IPS DF 19.7 (cell line): ENCODE measurements around the gene ACAD11.

ENCODE experiments used
- DNase-seq: peaks from one replicate; pipeline ENCODE4 v3.0.0-alpha.2; 2013; ENCODE audit warnings: low read depth, low spot score

Gene ACAD11, protein sequence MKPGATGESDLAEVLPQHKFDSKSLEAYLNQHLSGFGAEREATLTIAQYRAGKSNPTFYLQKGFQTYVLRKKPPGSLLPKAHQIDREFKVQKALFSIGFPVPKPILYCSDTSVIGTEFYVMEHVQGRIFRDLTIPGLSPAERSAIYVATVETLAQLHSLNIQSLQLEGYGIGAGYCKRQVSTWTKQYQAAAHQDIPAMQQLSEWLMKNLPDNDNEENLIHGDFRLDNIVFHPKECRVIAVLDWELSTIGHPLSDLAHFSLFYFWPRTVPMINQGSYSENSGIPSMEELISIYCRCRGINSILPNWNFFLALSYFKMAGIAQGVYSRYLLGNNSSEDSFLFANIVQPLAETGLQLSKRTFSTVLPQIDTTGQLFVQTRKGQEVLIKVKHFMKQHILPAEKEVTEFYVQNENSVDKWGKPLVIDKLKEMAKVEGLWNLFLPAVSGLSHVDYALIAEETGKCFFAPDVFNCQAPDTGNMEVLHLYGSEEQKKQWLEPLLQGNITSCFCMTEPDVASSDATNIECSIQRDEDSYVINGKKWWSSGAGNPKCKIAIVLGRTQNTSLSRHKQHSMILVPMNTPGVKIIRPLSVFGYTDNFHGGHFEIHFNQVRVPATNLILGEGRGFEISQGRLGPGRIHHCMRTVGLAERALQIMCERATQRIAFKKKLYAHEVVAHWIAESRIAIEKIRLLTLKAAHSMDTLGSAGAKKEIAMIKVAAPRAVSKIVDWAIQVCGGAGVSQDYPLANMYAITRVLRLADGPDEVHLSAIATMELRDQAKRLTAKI

DNA sequence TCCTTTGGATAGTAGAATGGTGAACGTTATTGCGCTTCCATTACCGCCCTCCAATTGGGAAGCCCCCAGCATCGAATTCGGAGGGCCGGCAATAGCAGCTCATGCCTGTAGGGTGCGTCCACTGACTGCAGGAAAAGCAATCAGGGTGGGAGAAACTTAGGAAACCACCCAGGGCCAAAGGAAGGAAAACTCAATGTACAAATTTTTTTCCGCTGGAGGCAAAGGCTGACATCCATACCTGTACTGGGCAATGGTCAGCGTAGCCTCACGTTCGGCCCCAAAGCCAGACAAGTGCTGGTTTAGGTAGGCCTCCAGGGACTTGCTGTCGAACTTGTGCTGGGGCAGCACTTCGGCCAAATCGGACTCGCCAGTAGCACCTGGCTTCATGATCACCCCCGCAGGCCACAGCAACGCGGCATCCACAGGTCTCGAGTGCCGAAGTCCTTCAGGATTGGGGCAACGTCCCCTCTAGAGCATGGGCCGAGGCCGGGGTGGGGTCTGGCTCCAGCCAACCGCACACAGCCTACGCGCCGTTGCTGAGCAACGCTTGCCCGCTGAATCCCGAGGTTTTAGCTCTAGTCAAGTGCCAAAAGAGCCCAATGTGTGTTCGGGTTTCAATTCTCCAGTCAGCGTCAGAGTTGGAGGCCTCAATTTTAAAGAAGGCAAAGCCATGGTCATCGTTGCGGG is at the start of gene ACAD11:
ACAD11 (minus strand) TSS at position 445 of the 687 bp plus-strand sequence; CDS start at position 387, 58 bp downstream.
- DNase-seq, result no peak

DNA sequence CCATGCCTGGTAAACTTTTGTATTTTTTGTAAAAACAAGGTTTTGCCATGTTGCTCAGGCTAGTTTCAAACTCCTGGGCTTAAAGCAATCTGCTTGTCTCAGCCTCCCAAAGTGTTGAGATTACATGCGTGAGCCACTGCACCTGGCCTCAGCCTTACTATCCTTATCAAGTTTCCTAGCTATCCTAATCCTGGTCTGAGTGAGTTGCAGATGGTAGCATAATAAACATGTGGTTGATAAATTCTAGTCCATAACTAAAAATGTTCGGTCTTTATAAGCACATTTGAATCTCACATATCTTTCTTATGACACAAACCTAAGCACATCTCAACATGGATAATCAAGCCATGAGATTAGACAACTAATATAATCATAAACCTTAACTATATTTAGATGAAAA is 44.1 kb upstream of the ACAD11 start:
- DNase-seq, result no peak

DNA sequence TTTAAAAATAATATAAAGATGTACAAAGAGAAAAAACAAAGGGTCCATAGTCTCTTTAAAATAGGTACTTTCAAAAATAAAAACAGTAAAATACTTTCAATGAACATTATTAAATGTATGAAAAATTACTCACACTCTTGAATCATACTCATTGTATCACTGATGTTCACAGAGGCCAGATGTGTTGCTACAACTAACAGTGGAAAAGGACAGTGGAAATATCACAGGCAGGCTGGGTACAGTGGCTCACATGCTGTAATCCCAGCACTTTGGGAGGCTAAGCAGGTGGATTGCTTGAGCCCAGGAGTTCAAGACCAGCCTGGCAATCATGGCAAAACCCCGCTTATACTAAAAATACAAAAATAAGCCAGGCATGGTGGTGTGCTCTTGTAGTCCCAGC is 35.8 kb upstream of the ACAD11 start:
- DNase-seq, result no peak

DNA sequence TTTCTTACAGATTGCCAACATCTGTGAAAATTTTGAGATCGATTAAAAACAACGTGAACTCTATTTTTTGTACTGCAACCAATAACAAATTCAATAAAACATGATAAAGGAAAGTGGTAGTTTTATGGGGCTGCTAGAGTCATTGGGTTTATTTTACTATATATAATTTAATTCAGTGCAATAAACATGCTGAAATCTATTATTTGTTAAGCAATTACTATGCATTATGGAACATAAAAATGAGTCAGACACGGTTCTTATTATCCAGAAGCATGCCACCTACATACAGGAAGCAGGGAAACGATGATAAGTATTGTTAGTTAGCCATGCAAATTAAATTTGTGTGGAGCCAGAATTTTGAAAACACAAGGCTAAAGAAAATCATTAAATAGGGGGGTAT is 35.4 kb upstream of the ACAD11 start:
- DNase-seq, result no peak

DNA sequence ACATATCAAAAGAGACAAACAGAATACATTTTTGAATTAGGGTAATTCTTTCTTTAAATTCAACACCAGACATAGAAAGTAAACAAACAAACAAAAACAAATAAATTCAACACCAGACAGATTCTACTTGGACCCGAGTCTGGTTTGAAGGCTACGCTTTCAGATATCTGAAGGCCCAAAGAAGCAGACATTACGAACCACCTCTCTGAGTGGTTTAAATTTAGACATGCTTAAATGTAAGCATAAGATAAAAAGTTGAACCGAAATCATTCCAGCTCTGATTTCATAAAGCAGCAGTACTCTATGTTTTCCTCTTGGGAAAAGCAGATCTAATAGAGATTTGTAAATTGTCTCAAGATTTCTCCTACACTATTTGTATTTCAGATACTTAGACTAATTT is 30.4 kb upstream of the ACAD11 start:
- no peak for DNase-seq

DNA sequence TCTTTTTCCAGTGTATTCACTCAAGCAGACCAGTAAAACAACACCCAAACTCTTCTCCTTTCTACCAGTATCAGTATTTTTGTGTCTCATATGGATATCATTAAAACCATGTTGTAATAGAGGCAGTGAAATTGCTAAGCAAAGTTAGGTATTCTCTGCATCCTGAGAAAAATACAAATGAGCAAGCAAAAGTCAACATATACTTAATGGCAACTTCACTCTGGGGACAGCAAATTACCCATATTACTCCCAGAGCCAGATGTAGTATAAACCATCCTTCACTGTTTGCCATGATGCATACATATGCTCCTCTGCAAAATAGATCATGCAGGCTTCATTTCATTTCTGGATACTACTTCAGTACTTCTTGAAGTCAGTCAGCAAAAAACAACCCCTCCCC is 22.6 kb upstream of the ACAD11 start:
- no peak for DNase-seq

DNA sequence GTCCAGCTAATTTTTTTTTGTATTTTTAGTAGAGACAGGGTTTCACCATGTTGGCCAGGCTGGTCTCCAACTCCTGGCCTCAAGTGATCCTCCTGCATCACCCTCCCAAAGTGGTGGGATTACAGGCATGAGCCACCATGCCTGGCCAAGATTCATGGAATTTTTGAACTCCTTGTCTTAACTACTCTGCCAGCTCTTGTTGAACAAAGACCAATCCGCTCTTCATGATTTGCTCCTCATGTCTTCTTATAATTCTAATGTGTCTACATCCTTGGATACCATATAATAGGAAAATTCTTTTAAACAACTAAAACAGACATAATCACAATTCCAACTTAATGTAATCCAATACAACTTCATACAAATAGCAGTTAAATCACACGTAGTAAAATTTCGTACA is 21.8 kb upstream of the ACAD11 start:
- DNase-seq, result no peak

DNA sequence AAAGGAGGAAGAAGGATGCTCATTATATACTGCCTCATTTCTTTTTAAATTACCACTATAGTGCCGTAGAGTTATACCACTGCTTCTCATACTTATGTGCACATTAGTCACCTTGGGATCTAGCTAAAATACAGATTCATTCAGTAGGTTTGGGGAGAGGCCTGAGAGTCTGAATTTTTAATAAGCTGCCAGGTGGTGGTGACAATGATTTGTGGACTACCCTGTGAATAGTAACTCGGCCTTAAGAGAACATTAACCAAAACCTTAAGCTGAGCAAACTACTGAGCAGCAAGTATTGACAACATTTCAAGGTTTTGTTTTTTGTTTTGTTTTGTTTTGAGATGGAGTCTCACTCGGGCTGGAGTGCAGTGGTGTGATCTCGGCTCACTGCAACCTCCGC is 20.3 kb upstream of the ACAD11 start:
- DNase-seq, result no peak

DNA sequence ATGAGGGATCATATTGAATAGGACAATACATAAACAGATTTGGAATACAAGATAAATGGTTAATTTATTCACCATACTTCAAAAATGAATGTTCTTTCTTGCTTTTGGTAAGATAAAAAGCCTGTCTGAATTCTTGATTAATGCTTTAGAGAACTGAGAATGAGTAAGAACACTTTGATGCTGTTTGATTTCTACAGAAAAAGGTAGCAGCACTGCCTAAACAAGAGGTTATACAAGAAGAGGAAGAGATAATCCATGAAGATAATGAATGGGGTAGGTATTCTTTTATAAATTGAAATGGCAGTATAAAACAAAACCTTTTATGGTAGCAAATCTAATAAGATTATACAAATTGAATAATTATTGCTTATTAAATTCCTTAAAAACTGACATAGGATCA is 15.8 kb upstream of the ACAD11 start:
- no peak for DNase-seq

DNA sequence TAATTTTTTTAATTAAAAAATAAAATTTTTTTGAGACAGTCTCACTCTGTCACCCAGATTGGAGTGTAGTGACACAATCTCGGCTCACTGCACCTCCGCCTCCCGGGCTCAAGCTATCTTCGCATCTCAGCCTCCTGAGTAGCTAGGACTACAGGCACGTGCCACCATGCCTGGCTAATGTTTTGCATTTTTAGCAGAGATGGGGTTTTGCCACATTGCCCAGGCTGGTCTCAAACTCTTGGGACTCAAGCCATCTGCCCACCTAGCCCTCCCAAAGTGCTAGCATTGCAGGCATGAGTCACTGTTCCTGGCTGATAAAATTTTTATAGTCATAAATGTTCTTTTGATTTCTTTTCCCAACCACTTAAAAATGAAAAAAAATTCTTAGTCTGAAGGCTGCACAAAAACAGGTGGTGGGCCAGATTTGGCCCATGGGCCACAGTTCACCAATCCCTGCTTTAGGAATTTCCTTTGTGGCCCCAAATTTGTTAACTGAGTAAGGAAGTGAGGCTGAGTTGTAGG is 9.7 kb upstream of the ACAD11 start:
- DNase-seq, result no peak

DNA sequence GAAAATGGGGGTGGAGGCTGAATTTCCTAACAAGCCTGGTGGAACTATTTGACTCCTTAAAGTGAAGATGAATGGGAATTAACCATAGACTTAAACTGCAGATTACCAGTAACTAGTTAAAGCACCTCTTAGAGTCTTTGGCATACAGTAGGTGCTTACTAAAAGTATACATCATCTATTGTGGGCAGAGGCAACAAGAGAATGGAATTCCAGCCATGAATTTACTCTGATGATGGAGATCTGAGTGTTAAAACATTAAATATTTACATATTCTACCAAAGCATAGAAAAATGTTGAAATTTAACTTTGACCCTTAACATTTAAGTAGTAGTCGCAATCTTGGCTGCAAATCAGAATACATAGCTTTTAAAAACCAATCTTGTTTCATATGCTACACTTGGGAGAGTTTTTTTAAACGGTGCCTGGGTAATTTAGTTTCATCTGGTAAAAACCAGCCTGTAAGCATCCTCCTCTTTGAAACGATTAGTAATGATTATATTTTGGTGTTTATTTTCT is 5.7 kb upstream of the ACAD11 start:
- no peak for DNase-seq

DNA sequence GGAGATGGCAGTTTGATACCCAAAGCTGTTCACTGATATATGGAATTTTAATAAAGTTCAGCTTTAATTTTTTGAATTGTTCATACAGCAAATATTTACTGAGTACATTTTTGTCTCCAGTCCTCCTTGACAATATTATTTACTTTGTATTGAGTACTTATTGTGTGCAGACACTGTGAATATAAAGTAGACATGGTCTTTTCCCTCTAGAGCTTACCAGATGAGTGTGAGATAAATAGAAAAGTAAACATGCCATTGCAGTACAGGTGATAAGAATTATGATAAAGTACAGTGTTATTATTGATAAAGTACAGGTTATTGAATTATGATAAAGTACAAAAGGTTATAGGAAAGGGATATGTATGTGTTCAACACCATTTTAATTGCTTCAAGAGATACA is 2.6 kb upstream of the ACAD11 start:
- DNase-seq, result no peak

DNA sequence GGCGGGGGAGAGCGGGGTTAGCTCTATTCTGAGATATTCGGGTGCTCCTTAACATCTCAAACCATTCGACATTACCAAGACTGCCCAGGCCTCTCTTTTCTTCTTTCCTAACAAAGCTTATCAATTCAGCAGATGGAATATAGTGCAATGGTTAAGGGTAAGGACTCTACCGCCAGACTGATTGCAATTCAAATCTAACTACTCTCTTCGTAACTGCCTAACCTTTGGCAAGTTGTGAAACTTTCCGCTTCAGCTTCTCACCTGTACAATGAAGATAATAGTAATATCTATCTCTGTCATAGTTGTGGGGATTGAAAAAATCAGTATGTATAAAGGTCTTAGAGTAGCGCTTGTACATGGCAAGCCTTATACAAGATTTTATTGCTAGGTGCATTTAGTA is 1.5 kb upstream of the ACAD11 start:
- no peak for DNase-seq

DNA sequence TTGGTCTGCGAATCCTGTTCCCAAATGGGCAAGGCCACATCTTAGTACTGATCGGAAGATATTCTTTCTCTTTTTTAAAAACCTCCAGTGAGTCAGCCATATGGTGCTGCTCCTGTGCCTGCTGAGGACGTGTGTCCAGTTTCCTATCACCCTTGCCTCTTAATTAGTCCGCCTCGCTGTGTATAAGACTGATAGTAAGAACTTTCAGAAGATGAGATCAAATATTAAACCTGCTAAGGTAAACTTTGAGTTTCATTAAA is 1.1 kb upstream of the ACAD11 start:
- no peak for DNase-seq

DNA sequence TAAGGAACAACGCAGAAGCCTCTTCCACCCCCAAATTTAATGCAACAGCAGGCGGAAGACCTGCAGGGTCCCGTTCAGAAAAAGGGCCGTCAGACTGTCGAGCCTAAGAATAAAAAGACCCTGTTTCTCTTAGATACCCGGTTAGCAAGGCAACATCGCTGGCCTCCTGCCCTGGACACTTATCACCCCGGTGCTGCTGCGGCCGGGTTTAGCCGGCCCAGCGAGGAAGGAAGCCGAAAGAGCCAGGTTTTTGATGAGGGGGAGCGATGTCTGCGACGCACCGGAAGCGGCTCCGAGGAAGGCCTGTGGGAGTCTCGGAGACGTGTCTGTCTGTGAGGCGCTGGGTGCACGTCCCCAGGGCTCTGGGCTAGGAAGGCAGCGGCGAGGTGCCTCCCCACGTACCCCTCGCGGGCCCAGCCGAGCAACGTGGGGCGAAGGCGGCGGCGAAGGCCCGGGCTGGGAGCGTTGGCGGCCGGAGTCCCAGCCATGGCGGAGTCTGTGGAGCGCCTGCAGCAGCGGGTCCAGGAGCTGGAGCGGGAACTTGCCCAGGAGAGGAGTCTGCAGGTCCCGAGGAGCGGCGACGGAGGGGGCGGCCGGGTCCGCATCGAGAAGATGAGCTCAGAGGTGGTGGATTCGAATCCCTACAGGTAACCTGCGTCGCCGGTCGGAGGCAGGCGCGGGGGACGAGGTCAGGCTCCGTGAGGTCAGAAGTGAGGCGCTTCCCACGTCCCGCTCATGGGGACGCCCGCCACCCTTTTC is 622 bp upstream of the ACAD11 start, which contains the start of gene UBA5:
UBA5 (plus strand) TSS at position 278 of the 759 bp plus-strand sequence; CDS start at position 487, 209 bp downstream.
- no peak for DNase-seq

DNA sequence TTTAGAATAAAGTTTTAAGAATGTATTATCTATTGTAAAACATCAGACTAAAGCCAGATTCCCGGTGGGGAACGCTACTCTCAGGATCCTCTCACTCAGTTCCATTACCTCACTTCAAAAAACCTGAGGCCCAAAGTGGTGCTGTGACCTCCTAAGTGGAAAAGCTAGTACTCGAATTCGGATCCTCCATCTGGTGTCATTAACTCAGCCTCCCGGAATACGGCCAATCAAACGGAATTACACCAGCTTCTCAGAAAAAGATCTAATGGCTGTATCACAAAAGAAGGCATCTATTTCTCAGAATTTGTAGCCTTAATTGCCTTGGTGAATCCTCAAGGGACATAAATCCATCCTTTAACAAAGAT is 627 bp downstream of the ACAD11 start:
- no peak for DNase-seq

DNA sequence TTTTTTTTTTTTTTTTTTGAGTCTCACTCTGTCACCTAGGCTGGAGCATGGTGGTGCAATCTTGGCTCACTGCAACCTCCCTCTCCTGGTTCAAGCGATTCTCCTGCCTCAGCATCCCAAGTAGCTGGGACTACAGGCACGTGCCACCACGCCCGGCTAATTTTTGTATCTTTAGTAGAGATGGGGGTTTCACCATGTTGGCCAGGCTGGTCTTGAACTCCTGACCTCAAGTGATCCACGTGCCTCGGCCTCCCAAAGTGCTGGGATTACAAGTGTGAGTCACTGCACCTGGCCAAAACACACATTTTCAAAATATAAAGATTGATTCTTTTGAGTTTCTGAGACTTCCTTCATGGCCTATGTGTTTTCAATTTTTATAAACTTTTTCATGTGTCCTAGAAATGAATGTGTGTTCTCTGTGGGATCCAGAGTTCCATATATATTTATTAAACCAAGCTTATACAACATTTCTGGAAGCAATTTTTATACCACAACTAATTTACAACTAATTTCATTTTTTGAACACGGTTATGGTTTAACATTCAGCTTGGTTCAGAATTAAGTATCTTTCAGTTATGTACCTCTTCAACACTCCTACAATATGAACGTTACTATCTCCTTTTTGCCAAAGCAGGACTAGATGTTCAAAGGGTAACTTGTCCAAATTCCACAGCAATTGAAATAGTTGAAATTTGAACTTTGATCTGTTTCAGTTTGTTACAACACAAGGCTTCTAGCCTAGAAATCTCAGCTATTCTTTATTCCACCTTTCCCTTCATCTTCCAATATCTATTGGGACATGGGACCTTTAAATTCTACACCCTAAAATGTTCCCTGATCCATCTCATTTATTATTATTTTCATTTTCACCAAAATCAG is 1.5 kb downstream of the ACAD11 start:
- no peak for DNase-seq

DNA sequence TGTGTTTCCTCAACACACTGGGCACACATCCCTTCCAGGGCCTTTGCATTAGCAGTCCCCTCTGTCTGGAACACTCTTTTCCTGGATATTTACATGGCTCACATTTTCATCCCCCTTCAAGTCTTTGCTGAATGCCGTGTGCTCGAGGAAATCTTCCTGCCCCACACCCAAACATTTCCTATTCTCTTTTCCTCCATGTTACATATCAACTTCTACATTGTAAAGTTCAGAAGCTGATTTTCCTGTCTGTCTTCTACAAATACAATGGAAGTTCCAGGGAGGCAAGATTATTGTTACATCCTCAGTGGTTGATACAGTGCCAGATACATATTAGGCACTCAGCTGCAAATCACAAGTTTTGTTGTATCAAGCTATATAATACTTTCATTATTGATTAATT is 4.1 kb downstream of the ACAD11 start:
- DNase-seq, result no peak

DNA sequence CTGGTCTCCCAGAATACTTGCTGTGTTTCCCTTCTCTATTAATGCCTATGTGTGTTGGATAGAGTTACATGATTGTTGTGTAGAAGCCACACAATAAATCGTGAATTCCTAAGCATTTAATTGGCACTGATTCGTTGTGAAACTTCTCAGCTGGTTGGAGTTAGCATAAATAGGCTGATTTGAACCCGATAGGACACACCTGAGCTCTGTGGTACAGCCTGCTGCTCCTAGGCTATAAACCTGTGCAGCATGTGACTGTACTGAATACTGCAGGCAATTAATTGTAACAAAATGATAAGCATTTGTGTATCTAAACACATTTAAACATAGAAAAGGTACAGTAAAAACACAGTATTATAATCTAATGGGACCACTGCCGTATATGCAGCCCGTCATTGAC is 4.9 kb downstream of the ACAD11 start:
- no peak for DNase-seq

DNA sequence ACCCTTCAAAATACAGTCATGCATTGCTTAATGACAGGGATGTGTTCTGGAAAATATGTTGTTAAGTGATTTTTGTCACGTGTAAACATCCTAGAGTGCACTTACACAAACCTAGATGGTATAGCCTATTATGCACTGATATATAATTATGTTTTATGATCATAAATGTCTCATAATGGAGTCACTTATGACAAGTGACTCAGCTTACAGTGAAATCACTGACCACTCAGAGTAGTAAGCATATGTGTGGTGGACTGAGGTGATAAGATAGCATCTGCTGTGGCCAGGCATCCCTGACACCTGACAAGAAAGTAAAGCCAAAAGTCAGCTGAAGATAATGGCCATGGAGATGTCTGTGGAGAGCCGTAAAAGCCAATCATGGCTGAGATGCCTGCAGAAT is 5.4 kb downstream of the ACAD11 start:
- DNase-seq, result no peak
